Smooth muscle cell (in vitro differentiated cells): ENCODE data around the gene SH3GL1. TPM values are rescaled to one million over a fixed set of nuclear protein-coding genes. Genes with fewer than 3 reads are reported as not detected.
A peak's percentile ranks its signal among the peaks of the same experiment; 100 is the strongest.

Experiments used
- DNase-seq: peaks from one replicate; lab custom pipeline; 2025; ENCODE audit not compliant: unreplicated experiment; lab: John Stamatoyannopoulos, UW
- H2AFZ ChIP-seq: fragments of 200-600 bp; sonication (generic); 2 replicates; pipeline ENCODE4 v1.6.0; 2016; ENCODE audit warnings: antibody characterized with exemption, low read depth, mild to moderate bottlenecking
- H3F3A ChIP-seq: fragments of 200-600 bp; sonication (generic); 2 replicates; pipeline ENCODE4 v1.6.0; 2017; ENCODE audit warnings: antibody characterized with exemption, low read depth
- H3K27ac ChIP-seq: fragments of 200-600 bp; sonication (generic); 2 replicates; pipeline ENCODE4 v1.5.1; 2016; ENCODE audit warnings: low read depth, mild to moderate bottlenecking
- H3K27me3 ChIP-seq: fragments of 200-600 bp; sonication (generic); 2 replicates; pipeline ENCODE4 v1.6.1; 2016; ENCODE audit warnings: low read depth, mild to moderate bottlenecking
- H3K36me3 ChIP-seq: fragments of 200-600 bp; sonication (generic); 2 replicates; pipeline ENCODE4 v1.5.1; 2016; ENCODE audit warnings: low read depth
- H3K4me1 ChIP-seq: fragments of 200-600 bp; sonication (generic); 2 replicates; pipeline ENCODE4 v1.5.1; 2016; ENCODE audit warnings: low read depth
- H3K4me2 ChIP-seq: fragments of 200-600 bp; sonication (generic); 2 replicates; pipeline ENCODE4 v1.6.0; 2016; ENCODE audit warnings: mild to moderate bottlenecking
- H3K4me3 ChIP-seq: fragments of 200-600 bp; sonication (generic); 2 replicates; pipeline ENCODE4 v1.5.1; 2016; ENCODE audit warnings: mild to moderate bottlenecking
- H3K79me2 ChIP-seq: fragments of 200-600 bp; sonication (generic); 2 replicates; pipeline ENCODE4 v1.6.0; 2016; ENCODE audit warnings: low read depth, mild to moderate bottlenecking
- H3K9ac ChIP-seq: fragments of 200-600 bp; sonication (generic); 2 replicates; pipeline ENCODE4 v1.6.0; 2016; ENCODE audit warnings: low read depth
- H3K9me3 ChIP-seq: fragments of 200-600 bp; sonication (generic); replicated peaks from 2 replicates; pipeline ENCODE4 v1.5.1; 2016; ENCODE audit warnings: low read depth
- H4K20me1 ChIP-seq: fragments of 200-600 bp; sonication (generic); 2 replicates; pipeline ENCODE4 v1.6.0; 2016; ENCODE audit warnings: low read depth
- WGBS: methylation state at CpG from one replicate; pipeline ENCODE4 v1.1.7; 2016; ENCODE audit warnings: low lambda C conversion rate; 5-methylcytosine and 5-hydroxymethylcytosine counted together
- polyA plus RNA-seq: library from polyadenylated mRNA; unstranded; fragments of >200 nt; fragmentation: Nextera tagmentation; extraction: Ambion mirVana; gene quantifications from 2 replicates; pipeline ENCODE4 v1.2.1, GENCODE V29; 2016
- total RNA-seq: library from RNA; depleted of rRNA; stranded (reverse); fragments of >200 nt; gene quantifications from 2 replicates; pipeline ENCODE4 v1.2.3, GENCODE V29; 2014
- TF ChIP-seq, protein P1 (sequence below): fragments of 200-600 bp; sonication (generic); IDR thresholded peaks from 2 replicates; pipeline ENCODE4 v1.5.1; 2017; ENCODE audit warnings: borderline replicate concordance, mild to moderate bottlenecking, antibody characterized with exemption; ENCODE audit not compliant: insufficient read depth, poor library complexity, severe bottlenecking

Gene SH3GL1
- total and polyA plus RNA-seq, 2 experiments from 2014 or later = 52.9 to 120 TPM

DNA sequence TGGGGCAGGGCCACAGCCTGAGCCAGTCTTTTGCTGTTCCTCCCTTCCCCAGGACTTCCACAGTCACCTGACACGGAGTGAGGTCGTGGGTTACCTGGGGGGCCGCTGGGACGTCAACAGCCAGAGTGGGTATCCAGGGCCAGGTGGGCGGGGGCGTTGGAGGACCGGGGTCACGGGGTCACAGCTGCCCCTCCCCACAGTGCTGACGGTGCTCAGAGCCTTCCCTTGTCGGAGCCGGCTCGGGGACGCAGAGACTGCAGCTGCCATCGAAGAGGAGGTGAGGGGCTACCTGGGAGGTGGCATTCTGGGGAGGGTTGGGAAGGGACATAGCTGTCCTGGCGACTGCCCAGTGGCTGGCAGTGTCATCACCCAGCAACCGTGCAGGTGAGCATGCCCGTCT lies 45.5 kb downstream of the SH3GL1 start:
- TF ChIP-seq, protein P1, sequence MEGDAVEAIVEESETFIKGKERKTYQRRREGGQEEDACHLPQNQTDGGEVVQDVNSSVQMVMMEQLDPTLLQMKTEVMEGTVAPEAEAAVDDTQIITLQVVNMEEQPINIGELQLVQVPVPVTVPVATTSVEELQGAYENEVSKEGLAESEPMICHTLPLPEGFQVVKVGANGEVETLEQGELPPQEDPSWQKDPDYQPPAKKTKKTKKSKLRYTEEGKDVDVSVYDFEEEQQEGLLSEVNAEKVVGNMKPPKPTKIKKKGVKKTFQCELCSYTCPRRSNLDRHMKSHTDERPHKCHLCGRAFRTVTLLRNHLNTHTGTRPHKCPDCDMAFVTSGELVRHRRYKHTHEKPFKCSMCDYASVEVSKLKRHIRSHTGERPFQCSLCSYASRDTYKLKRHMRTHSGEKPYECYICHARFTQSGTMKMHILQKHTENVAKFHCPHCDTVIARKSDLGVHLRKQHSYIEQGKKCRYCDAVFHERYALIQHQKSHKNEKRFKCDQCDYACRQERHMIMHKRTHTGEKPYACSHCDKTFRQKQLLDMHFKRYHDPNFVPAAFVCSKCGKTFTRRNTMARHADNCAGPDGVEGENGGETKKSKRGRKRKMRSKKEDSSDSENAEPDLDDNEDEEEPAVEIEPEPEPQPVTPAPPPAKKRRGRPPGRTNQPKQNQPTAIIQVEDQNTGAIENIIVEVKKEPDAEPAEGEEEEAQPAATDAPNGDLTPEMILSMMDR = no peak
- 93% methylated on average over 16 of the region's 17 CpGs for WGBS
- no peak overlapping the region for H3K4me2 ChIP-seq
- H3K36me3 ChIP-seq = no peaks in the 10 kb centered on the region
- no peak for DNase-seq
- no peaks in the 10 kb centered on the region for H3K9me3 ChIP-seq
- H2AFZ ChIP-seq = no peak overlapping the region
- peaks cover 3% of the 10 kb centered on the region for H4K20me1 ChIP-seq
- H3K9ac ChIP-seq = no peak overlapping the region
- no peak overlapping the region for H3K27ac ChIP-seq
- no peaks in the 10 kb centered on the region for H3K4me1 ChIP-seq
- no peaks in the 10 kb centered on the region for H3K27me3 ChIP-seq
- no peak overlapping the region for H3K4me3 ChIP-seq
- no peaks in the 10 kb centered on the region for H3K79me2 ChIP-seq
- H3F3A ChIP-seq = peaks cover 2% of the 10 kb centered on the region

- Histone ChIP-seq H3K27ac (no peak overlapping the region), H3K4me3 (no peak overlapping the region), H2AFZ (no peak overlapping the region), H3K4me1 (no peaks in the 10 kb centered on the region), H3K36me3 (no peaks in the 10 kb centered on the region), H3K4me2 (no peak overlapping the region), H3K27me3 (no peaks in the 10 kb centered on the region), H3F3A (peaks cover 2% of the 10 kb centered on the region), H3K79me2 (no peaks in the 10 kb centered on the region), H3K9ac (no peak overlapping the region), H3K9me3 (no peaks in the 10 kb centered on the region), H4K20me1 (peaks cover 3% of the 10 kb centered on the region)
- TF ChIP-seq, protein P1 = no peak
- 96% methylated on average over 12 of the region's 12 CpGs for WGBS
- no peak for DNase-seq
Observed at GRCh38 chr19:4354282-4354681, 46.1 kb downstream of the SH3GL1 start.

- H3K79me2 ChIP-seq = no peaks in the 10 kb centered on the region
- H3K4me2 ChIP-seq = no peak overlapping the region
- H3K36me3 ChIP-seq = no peaks in the 10 kb centered on the region
- H2AFZ ChIP-seq = no peak overlapping the region
- DNase-seq = peak; percentile 7
- H3K9ac ChIP-seq = no peak overlapping the region
- peaks cover 3% of the 10 kb centered on the region for H4K20me1 ChIP-seq
- no peak overlapping the region for H3K4me3 ChIP-seq
- TF ChIP-seq, protein P1 = peak; percentile 99
- H3K27ac ChIP-seq = no peak overlapping the region
- H3K9me3 ChIP-seq = no peaks in the 10 kb centered on the region
- H3K4me1 ChIP-seq = no peaks in the 10 kb centered on the region
- peaks cover 5% of the 10 kb centered on the region for H3F3A ChIP-seq
- WGBS = 52% methylated on average over 8 of the region's 9 CpGs
- no peaks in the 10 kb centered on the region for H3K27me3 ChIP-seq
Observed at GRCh38 chr19:4352701-4353121, 47.6 kb downstream of the SH3GL1 start.

DNA sequence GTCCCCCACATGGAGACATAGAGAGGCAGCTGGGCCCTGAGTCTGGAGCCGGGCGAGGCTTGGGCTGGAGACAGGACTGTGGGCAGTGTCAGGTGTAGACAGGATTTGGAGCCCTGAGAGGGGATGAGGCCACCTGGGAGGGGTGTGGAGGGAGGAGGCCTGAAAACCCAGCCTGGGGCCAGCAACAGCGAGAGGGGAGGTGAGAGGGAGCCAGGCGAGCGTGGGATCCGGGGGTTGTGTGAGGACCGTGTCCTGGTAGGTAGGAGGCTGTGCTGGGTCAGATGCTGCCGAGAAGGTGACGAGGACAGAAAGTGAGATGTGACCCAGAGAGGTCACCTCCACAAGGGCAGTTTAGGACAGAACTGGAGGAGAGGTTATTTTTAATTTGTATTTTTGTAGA lies 49.6 kb downstream of the SH3GL1 start:
- Histone ChIP-seq H3K4me3 (no peak overlapping the region), H3K9ac (no peak overlapping the region), H3K27me3 (no peaks in the 10 kb centered on the region), H3K4me2 (no peak overlapping the region), H3K79me2 (no peaks in the 10 kb centered on the region), H2AFZ (no peak overlapping the region), H3K36me3 (no peaks in the 10 kb centered on the region), H3K9me3 (no peaks in the 10 kb centered on the region), H3K27ac (no peak overlapping the region), H3K4me1 (no peaks in the 10 kb centered on the region), H4K20me1 (peaks cover 3% of the 10 kb centered on the region), H3F3A (peaks cover 7% of the 10 kb centered on the region)
- 97% methylated on average over 9 of the region's 9 CpGs for WGBS
- TF ChIP-seq, protein P1 = no peak
- no peak for DNase-seq
